Activated CD4-positive, alpha-beta T cell treated with anti-CD3 and anti-CD28 coated beads, Interleukin-2, amount 50 U/mL, for 24 hours (primary cell): ENCODE measurements around the gene SDC1.

Experiments used
- DNase-seq, 2 donors: peaks; one replicate each; pipeline ENCODE4 v3.0.0-alpha.2; 2020; ENCODE audit warnings: low read depth in 1 of 2, low spot score in 1 of 2

The SDC1 gene

GRCh38 chr2:20186078-20186854 is 38.7 kb downstream of the SDC1 start:
- no peak for DNase-seq

- no peak for DNase-seq
Measured at GRCh38 chr2:20185176-20186022, 39.5 kb downstream of the SDC1 start.

GRCh38 chr2:20184067-20184938 is 40.6 kb downstream of the SDC1 start:
- DNase-seq = no peak

- DNase-seq = no peak
Measured at GRCh38 chr2:20183373-20183772, 41.6 kb downstream of the SDC1 start.

- no peak for DNase-seq
Measured at GRCh38 chr2:20182241-20182931, 42.5 kb downstream of the SDC1 start.

- DNase-seq = no peak
Measured at GRCh38 chr2:20181761-20182160, 43.2 kb downstream of the SDC1 start.

- no peak for DNase-seq
Measured at GRCh38 chr2:20180676-20181648, 44.0 kb downstream of the SDC1 start.

GRCh38 chr2:20179755-20180594 is 45.0 kb downstream of the SDC1 start:
- no peak for DNase-seq

GRCh38 chr2:20179466-20179754 is 45.5 kb downstream of the SDC1 start:
- no peak for DNase-seq

- DNase-seq = no peak
Measured at GRCh38 chr2:20178666-20179465, 46.1 kb downstream of the SDC1 start.

- DNase-seq = no peak
Measured at GRCh38 chr2:20178249-20178607, 46.7 kb downstream of the SDC1 start.

- DNase-seq = no peak
Measured at GRCh38 chr2:20177556-20178248, 47.2 kb downstream of the SDC1 start.

- no peak for DNase-seq
Measured at GRCh38 chr2:20176760-20177159, 48.2 kb downstream of the SDC1 start.

- DNase-seq = no peak
Measured at GRCh38 chr2:20175931-20176330, 49.0 kb downstream of the SDC1 start.

- DNase-seq = no peak
Measured at GRCh38 chr2:20175267-20175666, 49.7 kb downstream of the SDC1 start.

- no peak for DNase-seq
Measured at GRCh38 chr2:20174410-20174809, 50.5 kb downstream of the SDC1 start.

- no peak for DNase-seq
Measured at GRCh38 chr2:20173496-20174402, 51.2 kb downstream of the SDC1 start.
